IMR-90 (cell line): ENCODE results near the gene DUSP22.

Experiments used
- BHLHE40 ChIP-seq: fragments of 150-350 bp; IDR thresholded peaks from 2 replicates; pipeline ENCODE4 v1.6.1; 2016; ENCODE audit warnings: mild to moderate bottlenecking, low read depth, low read length
- CEBPB ChIP-seq: IDR thresholded peaks from 2 replicates; pipeline ENCODE4 v1.6.1; 2012; ENCODE audit warnings: low read depth, low read length, improper control_type of control experiment
- FOS ChIP-seq: fragments of 150-350 bp; IDR thresholded peaks from 2 replicates; pipeline ENCODE4 v1.6.1; 2016; ENCODE audit warnings: low read depth, low read length
- POLR2A ChIP-seq: IDR thresholded peaks from 2 replicates; pipeline ENCODE4 v1.6.1; 2012; ENCODE audit warnings: mild to moderate bottlenecking, low read depth, low read length
- RAD21 ChIP-seq: IDR thresholded peaks from 2 replicates; pipeline ENCODE4 v1.6.1; 2012; ENCODE audit warnings: low read length, improper control_type of control experiment
- RFX5 ChIP-seq: IDR thresholded peaks from 2 replicates; pipeline ENCODE4 v1.8.0; 2012; ENCODE audit warnings: low read depth, mild to moderate bottlenecking, low read length, moderate library complexity
- TF ChIP-seq, protein P1 (sequence below): conservative IDR thresholded peaks from 2 replicates; pipeline ENCODE4 v1.5.1; 2012; ENCODE audit warnings: mild to moderate bottlenecking, low read depth, low read length, improper control_type of control experiment
- TF ChIP-seq, protein P2 (sequence below): fragments of 150-350 bp; IDR thresholded peaks from 2 replicates; pipeline ENCODE4 v1.6.1; 2016; ENCODE audit warnings: low read depth, mild to moderate bottlenecking, low read length, moderate library complexity, borderline replicate concordance

DNA sequence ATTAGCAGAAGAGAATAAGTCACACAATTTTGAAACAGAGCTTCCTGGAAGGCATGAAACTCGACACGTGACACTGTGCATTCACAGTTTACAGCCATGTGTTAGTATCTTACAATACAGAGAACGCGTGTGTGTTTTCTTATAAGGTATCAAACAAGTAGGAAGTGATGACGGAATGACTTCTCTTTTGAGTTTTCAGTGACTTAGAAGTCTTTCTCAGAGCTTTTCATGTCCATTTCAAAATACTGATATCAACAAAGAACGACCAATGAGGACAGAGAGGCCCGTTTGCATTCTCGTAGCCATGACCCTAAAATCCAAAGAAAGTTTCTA lies 36.6 kb upstream of the DUSP22 start:
- TF ChIP-seq POLR2A (no peak), BHLHE40 (no peak), RFX5 (no peak), RAD21 (no peak), CEBPB (no peak), FOS (no peak)
- TF ChIP-seq, protein P1, sequence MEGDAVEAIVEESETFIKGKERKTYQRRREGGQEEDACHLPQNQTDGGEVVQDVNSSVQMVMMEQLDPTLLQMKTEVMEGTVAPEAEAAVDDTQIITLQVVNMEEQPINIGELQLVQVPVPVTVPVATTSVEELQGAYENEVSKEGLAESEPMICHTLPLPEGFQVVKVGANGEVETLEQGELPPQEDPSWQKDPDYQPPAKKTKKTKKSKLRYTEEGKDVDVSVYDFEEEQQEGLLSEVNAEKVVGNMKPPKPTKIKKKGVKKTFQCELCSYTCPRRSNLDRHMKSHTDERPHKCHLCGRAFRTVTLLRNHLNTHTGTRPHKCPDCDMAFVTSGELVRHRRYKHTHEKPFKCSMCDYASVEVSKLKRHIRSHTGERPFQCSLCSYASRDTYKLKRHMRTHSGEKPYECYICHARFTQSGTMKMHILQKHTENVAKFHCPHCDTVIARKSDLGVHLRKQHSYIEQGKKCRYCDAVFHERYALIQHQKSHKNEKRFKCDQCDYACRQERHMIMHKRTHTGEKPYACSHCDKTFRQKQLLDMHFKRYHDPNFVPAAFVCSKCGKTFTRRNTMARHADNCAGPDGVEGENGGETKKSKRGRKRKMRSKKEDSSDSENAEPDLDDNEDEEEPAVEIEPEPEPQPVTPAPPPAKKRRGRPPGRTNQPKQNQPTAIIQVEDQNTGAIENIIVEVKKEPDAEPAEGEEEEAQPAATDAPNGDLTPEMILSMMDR, result no peak
- TF ChIP-seq, protein P2, sequence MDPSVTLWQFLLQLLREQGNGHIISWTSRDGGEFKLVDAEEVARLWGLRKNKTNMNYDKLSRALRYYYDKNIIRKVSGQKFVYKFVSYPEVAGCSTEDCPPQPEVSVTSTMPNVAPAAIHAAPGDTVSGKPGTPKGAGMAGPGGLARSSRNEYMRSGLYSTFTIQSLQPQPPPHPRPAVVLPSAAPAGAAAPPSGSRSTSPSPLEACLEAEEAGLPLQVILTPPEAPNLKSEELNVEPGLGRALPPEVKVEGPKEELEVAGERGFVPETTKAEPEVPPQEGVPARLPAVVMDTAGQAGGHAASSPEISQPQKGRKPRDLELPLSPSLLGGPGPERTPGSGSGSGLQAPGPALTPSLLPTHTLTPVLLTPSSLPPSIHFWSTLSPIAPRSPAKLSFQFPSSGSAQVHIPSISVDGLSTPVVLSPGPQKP, result no peak
